Thoracic aorta (tissue), 2 donors: ENCODE data around the gene POFUT1. TPM values are rescaled to one million over a fixed set of nuclear protein-coding genes. Genes with fewer than 3 reads are reported as not detected.
"Not testable (repeated sequence)": the region's sequence is repeated elsewhere in the genome, so short reads cannot be mapped to it uniquely, and the experiment has no call there.

Experiments
- ATAC-seq: fragments of 150-250 bp; one replicate; pipeline ENCODE4 v1.8.0; 2017; ENCODE audit warnings: low read depth; ENCODE audit not compliant: insufficient number of reproducible peaks, low FRiP score
- DNase-seq: peaks from one replicate; pipeline ENCODE4 v3.0.0-alpha.2; 2020; ENCODE audit warnings: low spot score
- H3K27ac ChIP-seq, 2 donors: fragments of 200-600 bp; sonication (generic); 1 replicate in 1 of 2; 2 replicates in 1 of 2; pipeline ENCODE4 v1.5.1; 2016; ENCODE audit warnings: mild to moderate bottlenecking in 2 of 2, moderate library complexity in 2 of 2
- H3K27me3 ChIP-seq: fragments of 200-600 bp; sonication (generic); replicated peaks from 2 replicates; pipeline ENCODE4 v1.6.0; 2016; ENCODE audit warnings: mild to moderate bottlenecking; ENCODE audit not compliant: insufficient read depth
- H3K36me3 ChIP-seq: fragments of 200-600 bp; sonication (generic); one replicate; pipeline ENCODE4 v1.5.1; 2016
- H3K4me1 ChIP-seq, 2 donors: fragments of 200-600 bp; sonication (generic); 1 replicate in 1 of 2; 2 replicates in 1 of 2; pipeline versions ENCODE4 v1.5.1 to v1.6.0; 2016; ENCODE audit warnings: low read depth in 2 of 2, mild to moderate bottlenecking in 1 of 2; ENCODE audit not compliant: control insufficient read depth in 1 of 2
- H3K4me3 ChIP-seq: fragments of 200-600 bp; sonication (generic); 2 replicates; pipeline ENCODE4 v1.5.1; 2016; ENCODE audit warnings: mild to moderate bottlenecking
- H3K9me3 ChIP-seq: fragments of 200-600 bp; sonication (generic); 2 replicates; pipeline ENCODE4 v1.5.1; 2016
- CTCF ChIP-seq: fragments of 200-600 bp; sonication (generic); IDR thresholded peaks from one replicate; pipeline ENCODE4 v1.5.1; 2019; ENCODE audit warnings: antibody characterized with exemption
- total RNA-seq, 2 donors: library from RNA; depleted of rRNA; stranded (reverse); fragments of >200 nt; gene quantifications; one replicate each; pipeline versions ENCODE4 v1.1.0 to v1.2.3, GENCODE V29; 2016

Gene POFUT1
- total RNA-seq, 2 donors from 2014 or later: 30.8 to 37.1 TPM

DNA sequence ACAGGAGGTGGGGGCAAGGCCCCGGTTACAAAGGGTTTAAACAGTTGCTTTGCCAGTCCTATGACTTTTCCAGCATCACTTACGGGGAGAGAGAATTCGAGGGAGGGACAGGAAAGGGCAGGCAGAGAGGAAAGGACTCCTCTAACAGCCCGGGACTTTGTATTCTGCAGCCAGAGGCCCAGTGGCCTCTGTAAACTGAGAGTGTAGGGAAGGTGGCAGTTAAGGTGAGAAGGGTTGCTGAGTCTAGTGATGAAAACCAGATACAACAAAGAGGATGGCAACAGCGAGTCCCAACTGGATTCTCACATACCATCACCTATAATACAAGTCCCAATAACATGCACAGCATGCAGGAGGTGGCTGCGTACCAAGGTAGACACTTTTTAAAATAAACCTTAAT, 13.7 kb upstream of the POFUT1 start:
- Histone ChIP-seq H3K27me3 (no peaks in the 10 kb centered on the region), H3K9me3 (no peaks in the 10 kb centered on the region), H3K36me3 (peaks cover 19% of the 10 kb centered on the region), H3K4me1 (peaks cover 5 to 8% of the 10 kb centered on the region in 2 donors), H3K27ac (no peak overlapping the region), H3K4me3 (no peak overlapping the region)
- no peak for TF ChIP-seq CTCF
- no peak for DNase-seq
- ATAC-seq: no peak

DNA sequence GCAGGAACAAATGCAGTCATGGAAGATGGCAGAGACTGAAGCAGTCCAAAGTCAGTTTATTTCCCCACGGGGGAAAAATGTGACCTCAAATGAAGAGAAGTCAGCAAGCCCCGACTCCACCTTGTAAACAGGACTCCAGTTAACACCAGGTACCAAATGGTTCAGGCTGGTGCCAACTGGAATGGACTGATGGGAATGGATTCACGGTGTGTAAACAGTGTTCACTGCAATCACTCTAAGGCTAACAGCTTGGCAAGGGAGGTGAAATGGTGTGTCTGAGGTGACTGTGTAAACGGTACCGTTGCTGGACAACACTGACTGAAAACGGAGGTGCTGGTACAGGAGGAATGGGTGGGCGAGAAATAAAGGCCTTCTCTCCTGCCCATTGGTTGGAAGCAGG, 12.1 kb upstream of the POFUT1 start:
- Histone ChIP-seq H3K9me3 (no peaks in the 10 kb centered on the region), H3K36me3 (peaks cover 19% of the 10 kb centered on the region), H3K27me3 (no peaks in the 10 kb centered on the region), H3K27ac (no peak overlapping the region), H3K4me3 (no peak overlapping the region), H3K4me1 (no peaks in the 10 kb centered on the region)
- ATAC-seq: no peak
- no peak for TF ChIP-seq CTCF
- DNase-seq: no peak

DNA sequence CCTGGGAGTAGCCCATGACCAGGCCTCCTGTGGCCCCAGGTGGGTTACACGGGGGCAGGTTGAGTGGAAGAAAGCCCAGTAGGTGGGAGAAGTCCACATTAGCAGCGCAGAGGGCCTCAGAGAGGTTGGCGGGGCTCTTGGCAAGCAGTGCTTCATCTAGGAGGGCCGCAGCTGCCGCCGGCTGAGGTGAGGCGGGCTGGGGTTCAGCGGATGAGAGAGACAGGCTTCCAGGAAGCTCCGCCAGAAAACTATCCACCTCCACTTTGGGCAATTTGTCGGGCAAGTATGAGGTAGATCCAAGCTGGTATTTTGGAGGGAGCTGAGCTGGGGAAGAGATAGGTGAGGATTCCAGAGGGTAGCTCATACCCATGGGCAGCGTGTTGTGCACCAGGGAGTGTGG, 11.1 kb upstream of the POFUT1 start:
- H3K27ac ChIP-seq, H3K9me3 ChIP-seq, ATAC-seq, H3K27me3 ChIP-seq, H3K4me3 ChIP-seq, DNase-seq, H3K4me1 ChIP-seq: not testable (repeated sequence)
- H3K36me3 ChIP-seq: peaks cover 23% of the 10 kb centered on the region

DNA sequence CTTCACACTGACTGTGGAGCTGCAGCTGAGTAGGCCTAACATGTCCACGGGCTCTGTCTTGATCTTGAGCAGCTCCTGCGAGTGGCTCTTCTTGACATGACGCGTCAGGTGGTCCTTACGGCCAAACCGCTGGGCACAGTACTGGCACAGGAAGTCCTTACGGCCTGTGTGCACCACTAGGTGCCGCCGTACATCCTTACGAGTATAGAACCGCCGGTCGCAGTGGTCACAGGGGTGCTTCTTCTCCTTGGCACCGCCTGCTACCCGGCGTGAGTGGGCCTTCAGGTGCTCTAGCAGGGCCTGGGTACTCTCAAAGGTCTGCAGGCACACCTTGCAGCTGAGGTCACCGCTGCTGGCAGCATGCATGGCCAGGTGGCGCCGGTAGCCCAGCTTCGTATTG, 10.5 kb upstream of the POFUT1 start:
- not testable (repeated sequence) for ATAC-seq, DNase-seq, H3K27me3 ChIP-seq, H3K4me1 ChIP-seq, H3K4me3 ChIP-seq, H3K27ac ChIP-seq, H3K9me3 ChIP-seq
- peaks cover 26% of the 10 kb centered on the region for H3K36me3 ChIP-seq

DNA sequence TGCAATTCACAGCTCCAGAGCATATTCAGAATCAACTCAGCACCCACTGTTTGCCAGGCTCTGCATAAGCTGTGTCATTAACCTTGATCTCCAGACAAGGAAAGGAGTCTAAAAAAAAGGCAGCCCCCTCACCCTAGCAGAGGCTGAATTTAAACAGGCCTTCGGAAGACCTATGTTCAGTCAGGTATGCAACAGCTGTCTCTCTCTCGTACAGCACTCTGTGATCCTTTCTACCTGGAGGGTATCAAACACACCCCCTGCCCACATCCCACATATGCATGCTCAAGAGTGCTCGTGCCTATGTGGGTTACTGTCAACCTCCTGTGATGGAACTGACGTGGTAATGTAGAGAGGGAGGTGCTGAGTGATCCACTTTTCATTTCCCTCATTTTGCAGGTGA, 8.7 kb upstream of the POFUT1 start:
- Histone ChIP-seq H3K27me3 (no peaks in the 10 kb centered on the region), H3K9me3 (no peaks in the 10 kb centered on the region), H3K27ac (no peak overlapping the region), H3K4me3 (no peak overlapping the region), H3K4me1 (peaks cover 0 to 9% of the 10 kb centered on the region in 2 donors), H3K36me3 (peaks cover 26% of the 10 kb centered on the region)
- no peak for TF ChIP-seq CTCF
- ATAC-seq: no peak
- DNase-seq: no peak

GRCh38 chr20:32201296-32201976, 6.2 kb upstream of the POFUT1 start:
- TF ChIP-seq CTCF: no peak
- Histone ChIP-seq H3K36me3 (peaks cover 17% of the 10 kb centered on the region), H3K4me1 (peaks cover 18 to 33% of the 10 kb centered on the region in 2 donors), H3K27ac (no peak overlapping the region), H3K4me3 (no peak overlapping the region), H3K27me3 (no peaks in the 10 kb centered on the region), H3K9me3 (no peaks in the 10 kb centered on the region)
- DNase-seq (no peak), ATAC-seq (no peak)
